GM12891 (cell line): ENCODE measurements around the gene PCSK5.

ENCODE experiments used
- POLR2A ChIP-seq: IDR thresholded peaks from 2 replicates; pipeline ENCODE4 v1.6.1; 2011; ENCODE audit warnings: low read depth, low read length, control low read depth
- POLR2AphosphoS5 ChIP-seq: IDR thresholded peaks from 2 replicates; pipeline ENCODE4 v1.6.1; 2011; ENCODE audit warnings: low read depth, low read length, control low read depth
- POU2F2 ChIP-seq: IDR thresholded peaks from 2 replicates; pipeline ENCODE4 v1.6.1; 2011; ENCODE audit warnings: low read depth, mild to moderate bottlenecking, control low read depth, low read length, moderate library complexity
- SPI1 ChIP-seq: IDR thresholded peaks from 2 replicates; pipeline ENCODE4 v1.6.1; 2011; ENCODE audit warnings: low read depth, low read length, control low read depth
- TAF1 ChIP-seq: IDR thresholded peaks from 2 replicates; pipeline ENCODE4 v1.6.1; 2011; ENCODE audit warnings: low read depth, low read length, control low read depth

GRCh38 chr9:76025286-76025685 is 134.8 kb downstream of the PCSK5 start:
- TF ChIP-seq POLR2A (no peak), POU2F2 (no peak), POLR2AphosphoS5 (no peak), SPI1 (no peak), TAF1 (no peak)
